Right renal cortex interstitium (tissue), 3 donors: ENCODE measurements around the gene PAPOLB. TPM values are rescaled to one million over a fixed set of nuclear protein-coding genes. Genes with fewer than 3 reads are reported as not detected.

Source experiments
- DNase-seq, 3 donors: peaks; one replicate each; pipeline ENCODE4 v3.0.0-alpha.2; 2013; ENCODE audit warnings: low read depth in 3 of 3, low spot score in 2 of 3
- polyA plus RNA-seq, 3 donors: library from polyadenylated mRNA; unstranded; fragments of 120-200 nt; gene quantifications; one replicate each; pipeline ENCODE4 v1.2.1, GENCODE V29; 2013; ENCODE audit not compliant: insufficient read length in 3 of 3

PAPOLB gene
- polyA plus RNA-seq, 3 donors: 0.06 to 0.11 (median 0.07) TPM

DNA sequence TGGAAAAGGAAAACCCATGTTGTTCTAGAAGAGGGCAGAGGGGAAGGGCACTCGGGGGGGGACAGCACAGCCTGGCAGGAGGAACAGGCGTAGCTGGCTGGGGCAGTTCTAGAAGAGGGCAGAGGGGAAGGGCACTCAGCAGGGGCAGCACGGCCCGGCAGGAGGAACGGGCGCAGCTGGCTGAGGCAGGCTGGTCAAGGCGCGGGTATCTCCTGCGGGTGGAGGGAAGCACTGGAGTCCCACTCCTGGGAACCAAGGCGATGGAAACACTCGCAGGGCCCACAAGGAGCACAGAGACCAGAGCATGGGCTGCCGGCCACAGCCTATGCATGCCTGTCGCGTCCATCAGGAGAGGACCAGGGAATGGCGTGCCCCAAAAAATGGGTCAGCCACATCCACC is 36.7 kb downstream of the PAPOLB start:
- no peak for DNase-seq

DNA sequence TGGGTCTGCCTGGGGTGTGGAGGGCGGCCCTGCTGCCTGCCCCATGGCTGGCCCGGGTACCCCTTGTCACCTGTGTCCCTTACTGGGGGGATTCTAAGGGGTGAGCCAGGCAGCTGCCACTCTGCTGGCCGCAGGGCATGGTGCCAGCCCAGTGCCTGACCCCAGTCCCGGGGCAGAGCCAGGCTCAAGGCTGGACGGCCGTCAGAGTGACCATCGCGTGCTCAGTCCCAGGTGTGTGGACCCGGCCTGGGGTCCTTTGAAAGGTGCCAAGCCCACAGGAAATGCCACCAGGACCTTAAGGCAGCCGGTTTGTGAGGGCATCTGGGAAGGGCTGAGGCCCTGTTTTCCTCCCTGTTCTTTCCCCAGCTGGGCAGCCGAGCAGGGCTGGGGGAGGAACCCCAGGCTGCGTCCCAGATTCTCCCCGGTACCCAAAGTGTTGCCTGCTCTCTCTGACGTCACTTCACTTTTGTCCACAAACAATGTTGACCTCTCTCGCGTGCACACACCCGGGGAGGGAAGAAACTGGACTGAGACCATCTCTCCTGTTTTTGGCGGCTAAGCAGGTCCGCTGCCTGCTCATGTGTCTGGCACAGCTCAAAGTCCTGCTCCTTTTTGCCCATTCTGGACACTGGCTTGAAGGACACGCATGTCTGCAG is 37.6 kb downstream of the PAPOLB start:
- DNase-seq: no peak

DNA sequence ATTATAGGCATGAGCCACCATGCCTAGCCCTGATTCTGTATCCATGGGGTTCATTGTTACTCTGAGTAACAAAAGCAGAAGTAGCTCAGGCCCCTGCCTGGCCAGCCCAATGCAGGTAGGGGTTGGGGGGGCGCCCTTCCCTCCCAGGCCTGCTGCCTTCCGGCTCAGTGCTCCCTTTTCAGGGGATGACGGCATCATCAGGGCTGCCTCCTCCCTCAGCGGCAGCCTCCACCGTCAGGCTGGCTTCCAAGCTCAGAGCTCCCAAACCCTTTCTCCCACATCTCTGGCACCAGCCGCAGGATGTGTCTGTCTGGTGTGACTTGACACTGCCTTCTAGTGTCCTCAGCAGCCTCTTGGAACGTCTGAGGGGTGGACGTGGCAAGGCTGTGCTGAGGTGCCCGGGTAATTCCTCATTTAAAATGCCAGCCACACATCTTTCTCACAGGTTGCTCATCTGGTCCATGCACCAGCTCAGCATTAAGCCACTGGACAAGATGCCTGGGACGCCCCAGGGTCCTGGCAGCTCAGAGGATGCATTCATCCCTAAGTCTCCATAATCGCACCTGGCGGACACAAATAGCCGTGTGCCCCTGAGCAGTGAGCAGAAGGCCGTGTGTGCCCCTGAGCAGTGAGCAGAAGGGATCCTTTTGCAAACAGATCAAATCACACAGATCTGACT is 38.2 kb downstream of the PAPOLB start:
- no peak for DNase-seq

DNA sequence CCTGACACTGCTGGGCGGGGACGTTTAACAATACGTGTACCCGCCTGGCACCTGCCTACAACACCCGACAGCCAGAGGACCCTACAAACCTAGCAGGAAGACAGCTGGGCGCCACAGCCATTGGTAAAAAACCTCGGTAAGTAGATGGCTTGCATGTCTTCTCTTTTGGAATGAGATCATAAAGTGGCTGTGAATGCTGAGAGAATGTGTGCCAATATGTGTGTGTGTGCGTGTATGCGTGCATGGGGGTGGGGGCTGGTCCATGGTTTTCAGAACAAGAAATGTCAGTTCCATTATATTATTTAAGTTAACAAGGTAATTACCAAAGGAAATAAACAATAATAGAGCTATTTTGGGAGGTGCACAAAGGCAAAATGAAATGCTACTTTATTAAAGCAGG is 39.2 kb downstream of the PAPOLB start:
- no peak for DNase-seq

DNA sequence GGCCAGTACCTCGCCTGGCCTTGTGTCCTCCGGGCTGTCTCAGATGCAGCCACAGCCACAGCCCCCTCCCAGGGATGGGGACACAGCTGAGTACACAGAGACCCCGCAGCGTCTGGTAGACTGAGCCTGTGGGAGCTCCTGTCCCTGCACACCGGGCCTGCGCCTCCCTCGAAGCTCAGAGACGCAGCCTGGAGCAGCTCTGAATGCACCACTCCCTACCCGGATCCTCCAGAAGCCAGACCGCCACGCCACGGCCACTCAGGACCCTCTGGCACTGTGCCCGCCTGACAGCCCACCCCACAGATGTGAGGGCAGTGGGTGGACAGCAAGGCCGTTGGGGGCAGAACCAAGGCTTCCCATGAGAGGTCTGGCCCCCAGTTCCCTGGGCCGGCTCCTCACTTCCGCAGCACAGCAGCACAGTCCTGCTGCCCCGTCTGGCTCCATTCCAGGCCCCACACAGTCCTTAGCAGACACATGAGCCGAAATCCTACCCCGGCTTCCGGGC is 40.8 kb downstream of the PAPOLB start:
- no peak for DNase-seq

DNA sequence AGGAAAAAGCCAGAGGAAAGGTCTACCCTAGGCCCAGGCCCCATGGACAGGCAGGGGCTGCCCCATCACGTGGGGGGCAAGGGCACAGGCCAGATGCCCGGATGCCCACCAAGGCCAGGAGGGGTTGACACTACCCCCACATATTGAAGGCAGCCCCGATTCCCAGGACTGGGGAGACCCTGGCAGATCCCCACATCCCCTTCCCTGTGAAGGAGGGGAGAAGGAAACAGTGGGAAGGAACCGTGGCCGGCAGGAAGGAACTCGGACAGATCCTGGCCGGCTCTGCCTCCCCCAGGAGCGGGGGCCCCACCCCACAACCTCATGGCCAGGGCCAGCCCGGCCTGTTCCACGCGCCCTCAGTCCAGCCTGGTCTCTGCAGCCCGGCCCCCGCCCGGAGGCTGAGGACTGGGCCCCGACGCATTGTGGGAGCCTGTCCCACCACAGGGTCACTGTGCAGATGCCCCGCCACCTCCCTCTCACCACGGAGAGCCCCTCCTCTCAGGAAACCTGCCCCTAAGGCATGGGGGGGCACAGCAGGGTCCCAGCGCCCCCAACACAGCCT is 41.3 kb downstream of the PAPOLB start:
- no peak for DNase-seq

DNA sequence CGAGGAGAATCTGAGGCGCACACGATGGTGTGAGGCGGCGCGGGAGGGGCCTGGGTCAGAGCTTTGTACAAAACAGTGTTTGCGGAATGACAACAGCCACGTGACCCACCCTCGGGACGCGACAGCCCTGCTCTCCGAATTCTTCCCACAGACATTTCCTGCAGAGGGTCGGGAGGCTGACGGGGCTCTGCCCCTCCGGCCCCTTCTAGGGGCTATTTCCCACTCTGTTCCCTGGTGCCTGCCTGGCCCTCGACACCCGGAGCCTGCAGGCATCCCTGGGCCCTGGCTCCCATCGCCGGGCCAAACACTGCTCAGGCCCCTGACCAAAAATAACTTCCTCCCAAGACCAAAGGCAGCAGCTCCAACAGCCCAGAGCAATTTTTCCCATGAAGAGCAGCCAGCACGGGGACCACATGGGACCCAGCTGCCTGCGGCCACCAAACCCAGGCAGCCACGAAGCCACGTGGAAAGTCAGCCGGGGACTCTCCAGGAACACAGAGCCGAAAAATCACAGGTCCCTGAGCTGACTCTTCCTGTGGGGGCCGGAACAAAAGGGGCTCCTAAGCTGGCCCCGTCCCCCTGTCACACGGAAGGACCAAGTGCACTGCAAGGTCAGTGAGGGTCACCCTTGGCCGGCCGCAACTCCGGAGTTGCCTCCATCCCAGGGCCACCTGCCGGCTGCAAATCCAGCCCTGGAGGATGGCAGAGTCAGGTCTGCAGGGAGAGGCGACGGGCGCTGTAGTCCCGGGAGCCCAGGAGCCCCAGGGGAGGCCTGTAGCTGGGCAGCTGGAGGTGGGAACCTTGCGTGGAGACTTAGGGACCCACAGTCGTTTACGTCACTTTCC is 42.0 kb downstream of the PAPOLB start:
- no peak for DNase-seq

DNA sequence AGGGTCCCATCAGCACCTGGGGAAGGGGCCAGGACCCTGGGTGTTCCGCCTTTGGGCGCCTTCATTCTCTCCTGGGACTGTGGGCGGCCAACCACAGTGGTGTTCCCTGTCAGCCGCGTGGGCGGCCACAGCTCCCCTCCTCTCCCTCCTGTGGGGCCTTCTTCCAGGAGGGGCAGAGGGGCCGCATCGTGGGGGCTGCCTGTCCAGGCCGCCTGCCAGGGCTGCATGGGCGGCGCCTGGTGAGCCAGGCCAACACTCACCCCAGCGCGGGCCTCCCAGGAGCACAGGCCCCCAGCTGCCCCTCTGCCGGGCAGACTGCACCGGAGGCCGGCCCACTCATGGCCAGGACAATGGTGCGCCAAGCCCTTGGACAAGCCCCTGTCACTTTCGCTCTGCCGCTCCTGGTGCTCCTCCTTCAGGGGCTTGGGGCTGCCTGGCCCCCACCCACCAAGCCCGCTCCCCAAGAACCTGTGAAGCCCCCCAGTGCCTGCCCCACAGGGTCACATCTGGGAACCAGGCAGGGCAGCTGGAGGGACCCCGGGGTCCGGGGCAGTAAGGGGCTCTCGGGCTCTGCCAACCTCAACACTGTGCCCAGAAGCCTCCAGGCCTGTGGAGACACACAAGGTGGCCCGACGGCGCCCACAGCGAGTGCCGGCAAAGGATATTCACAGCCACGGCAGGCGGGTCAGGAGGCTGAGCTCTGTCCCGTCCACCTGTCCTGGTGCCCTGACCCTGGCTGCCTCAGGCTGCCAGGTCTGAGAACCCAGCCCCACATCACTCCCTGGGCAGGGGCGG is 43.6 kb downstream of the PAPOLB start:
- DNase-seq: no peak

DNA sequence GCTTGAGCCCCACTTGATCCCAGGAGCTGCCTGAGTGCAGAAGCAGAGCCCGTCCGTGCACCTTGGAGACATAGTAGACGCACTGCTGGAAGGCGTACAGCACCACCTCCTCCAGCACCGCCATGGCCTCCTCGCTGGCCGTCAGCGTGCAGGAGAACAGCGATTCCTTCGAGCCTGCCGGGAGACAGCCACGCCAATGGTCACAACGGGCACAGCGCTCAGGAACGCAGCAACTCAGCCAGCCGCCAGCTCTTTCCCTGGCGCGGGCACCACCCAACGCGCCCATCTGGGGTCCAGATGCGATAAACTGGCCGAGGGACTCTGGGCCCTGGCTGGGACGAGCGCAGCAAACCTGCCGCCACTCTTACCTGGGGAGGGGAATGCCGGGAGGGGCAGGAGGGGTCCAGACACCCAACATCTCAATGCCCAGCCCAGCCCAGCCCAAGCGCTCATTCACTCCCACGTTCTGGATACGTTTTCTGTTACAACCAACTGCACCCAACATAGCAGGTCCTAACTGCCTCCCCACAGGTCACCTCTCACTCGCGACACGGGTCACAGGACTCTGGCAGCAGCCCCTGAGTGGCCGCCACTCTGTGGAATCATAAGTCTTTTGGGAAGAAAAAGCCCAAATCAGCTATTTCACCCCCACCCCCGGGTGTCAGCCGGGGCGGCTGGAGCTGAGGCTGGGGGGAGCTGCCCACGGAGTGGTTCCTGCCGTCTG is 44.5 kb downstream of the PAPOLB start:
- DNase-seq: no peak

DNA sequence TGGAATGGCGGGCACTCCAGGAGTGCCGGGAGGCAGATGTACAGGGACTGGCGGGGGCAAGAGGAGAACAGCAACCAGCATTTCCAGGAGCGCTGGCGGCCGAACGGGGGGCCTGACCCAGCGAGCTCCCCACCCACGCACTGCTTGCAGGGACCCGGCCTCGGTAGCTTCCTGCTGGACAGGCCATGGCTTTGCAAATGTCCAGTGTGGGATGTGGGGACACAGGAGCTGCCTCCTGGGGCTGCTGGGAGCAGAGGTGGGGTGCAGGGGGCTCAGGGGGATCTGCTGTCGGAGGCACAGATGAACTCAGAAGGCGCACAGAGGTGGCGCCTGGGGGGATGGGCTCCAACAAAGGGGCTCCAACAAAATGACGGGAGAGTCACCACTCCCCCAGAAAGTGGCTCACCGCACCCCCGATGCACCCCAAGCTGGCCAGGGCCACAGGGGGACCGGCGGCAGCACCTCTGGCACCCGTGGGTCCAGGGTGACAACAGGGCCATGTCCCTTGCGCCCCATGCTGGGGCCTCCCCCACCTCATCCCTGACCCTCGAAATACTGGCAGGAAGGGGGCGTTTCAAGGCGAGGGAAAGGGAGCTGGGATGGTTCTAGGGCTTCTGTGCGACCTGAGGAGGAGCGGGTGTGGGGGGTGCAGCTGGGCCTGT is 45.3 kb downstream of the PAPOLB start:
- DNase-seq: no peak

DNA sequence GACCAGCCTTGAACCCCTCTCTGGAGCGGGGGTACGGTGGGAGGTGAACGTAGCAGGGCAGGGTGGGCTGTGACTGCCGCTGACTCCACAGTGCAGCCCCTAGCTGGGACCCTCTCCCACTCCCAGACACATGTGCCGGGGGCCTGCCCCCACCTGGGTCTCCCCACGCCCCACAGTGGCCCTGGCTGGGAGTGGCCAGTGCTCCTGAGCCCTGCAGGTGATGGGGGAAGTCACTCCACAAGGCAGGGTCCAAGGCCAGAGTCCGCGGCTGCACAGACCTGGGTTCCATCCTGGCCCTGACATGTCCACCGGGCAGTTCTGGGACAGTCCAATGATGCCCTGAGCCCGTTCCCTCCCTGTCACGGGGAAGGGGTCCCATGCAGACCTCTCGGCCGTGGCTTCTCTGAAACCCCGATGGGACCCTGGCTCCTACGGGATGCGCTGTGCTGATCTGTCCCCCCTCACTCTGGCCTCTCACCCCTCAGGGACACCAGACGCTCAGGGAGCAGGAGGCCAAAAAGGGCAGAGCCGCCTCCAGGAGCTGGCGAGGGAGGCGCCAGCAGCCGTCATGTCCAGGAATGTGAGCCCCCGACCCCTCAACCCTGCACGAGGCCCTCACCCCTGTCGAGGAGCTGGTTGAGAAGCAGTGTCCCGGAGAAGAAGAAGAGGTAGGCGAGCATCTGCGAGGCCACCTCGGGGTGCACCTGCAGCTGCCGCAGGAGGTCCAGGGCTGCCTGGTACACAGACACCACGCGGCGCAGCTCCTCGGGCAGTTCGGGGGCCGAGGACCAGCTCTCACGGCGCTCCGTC is 46.0 kb downstream of the PAPOLB start:
- DNase-seq: no peak

DNA sequence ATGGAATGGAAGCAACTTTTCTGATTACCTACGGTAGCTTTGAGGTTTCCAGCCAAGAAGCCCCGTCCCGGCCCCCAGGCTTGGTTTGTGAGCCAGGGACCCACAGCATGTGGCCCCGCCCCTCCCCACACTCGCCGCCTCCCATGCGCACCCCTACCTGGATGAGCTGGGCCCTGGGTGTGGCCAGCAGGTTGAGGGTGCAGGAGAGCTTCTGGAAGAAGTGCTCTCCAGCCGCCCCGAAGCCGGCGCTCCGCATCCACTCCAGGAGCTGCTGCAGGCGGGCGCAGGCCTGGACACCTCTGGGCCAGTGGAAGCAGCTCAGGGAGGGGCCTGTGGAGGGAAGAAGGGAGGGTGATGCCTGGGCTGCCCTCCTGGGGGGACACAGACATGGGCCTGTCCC is 46.7 kb downstream of the PAPOLB start:
- DNase-seq: no peak

DNA sequence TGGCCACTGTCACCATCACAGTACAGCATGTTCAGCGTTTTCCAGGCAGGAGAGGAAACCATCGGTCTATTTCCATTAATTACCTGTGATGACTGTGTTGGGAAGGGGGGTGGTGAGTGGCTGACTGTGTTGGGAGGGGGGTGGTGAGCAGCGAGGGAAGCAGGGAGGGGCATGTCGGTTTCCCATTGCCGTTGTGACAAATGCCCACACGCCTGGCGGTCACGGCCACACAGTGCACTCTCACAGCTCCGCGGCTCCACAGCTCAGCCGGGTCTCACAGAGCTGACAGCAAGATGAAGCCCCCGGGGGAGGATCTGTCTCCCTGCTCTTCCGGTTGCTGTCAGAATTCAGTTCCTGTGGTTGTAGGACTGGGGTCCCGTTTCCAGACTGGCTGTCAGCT is 47.4 kb downstream of the PAPOLB start:
- DNase-seq: no peak

DNA sequence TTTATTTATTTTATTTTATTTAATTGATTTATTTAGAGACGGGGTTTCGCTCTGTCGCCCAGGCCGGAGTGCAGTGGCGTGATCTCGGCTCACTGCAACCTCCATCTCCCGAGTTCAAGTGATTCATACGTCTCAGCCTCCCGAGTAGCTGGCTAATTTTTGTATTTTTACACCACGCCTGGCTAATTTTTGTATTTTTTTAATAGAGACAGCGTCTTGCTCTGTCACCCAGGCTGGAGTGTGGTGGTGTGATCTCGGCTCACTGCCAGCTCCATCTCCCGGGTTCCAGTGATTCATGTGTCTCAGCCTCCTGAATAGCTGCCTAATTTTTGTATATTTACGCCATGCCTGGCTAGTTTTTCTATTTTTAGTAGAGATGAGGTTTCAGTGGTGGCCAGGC is 52.2 kb downstream of the PAPOLB start:
- DNase-seq: no peak

DNA sequence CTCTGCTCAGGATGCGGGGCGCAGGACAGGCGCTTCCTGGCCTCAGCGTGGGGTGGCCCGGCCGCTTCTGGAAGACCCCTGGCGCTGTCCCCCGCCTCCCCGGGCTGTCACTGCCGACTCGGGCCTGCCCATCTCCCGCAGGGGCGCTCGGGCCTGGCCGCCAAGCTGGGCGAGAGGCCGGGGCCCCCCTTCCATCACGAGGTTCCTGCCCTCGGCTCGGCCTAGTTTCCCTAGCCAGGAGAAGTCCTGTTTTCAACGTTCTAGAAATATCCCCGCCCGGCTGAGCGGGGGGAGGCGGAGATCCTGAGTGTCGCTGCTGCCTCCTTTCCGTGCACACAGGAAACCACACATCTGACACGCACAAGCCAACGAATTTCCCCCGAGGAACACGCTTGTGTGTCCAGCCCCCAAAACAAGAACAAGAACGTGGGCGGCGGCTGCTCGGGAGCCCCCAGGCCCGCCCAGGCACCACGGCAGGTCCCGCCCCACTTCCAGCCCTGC is 52.7 kb downstream of the PAPOLB start:
- DNase-seq: no peak

DNA sequence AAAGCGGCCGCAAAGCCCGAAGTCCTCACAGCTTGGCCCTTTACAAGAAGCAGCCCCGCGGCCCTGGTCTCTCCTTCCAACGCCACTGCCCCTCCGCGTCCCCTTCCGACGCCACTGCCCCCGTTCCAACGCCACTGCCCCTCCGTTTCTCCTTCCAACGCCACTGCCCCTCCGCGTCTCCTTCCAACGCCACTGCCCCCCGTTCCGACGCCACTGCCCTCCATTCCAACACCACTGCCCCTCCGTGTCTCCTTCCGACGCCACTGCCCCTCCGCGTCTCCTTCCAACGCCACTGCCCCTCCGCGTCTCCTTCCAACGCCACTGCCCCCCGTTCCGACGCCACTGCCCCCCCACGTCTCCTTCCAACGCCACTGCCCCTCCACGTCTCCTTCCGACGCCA is 53.3 kb downstream of the PAPOLB start:
- no peak for DNase-seq

DNA sequence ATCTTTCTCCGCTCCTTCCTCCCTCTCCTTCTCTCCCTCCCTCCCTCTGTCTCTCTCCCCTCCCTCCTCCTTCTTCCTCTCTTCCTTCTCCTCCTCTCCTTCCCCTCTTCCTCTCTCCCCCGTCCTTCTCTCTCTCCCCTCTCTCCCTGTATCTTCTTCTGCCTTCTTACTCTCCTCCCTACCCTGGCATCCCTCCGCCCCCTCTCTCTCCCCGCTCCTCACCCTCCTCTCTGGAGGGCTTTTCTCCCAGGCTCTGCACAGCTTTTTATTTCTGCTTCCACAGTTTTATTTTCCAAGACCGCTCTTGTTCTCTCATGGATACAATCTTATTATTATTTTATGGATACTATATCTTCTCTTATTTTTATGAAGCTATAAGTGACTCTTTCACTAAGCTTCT is 53.8 kb downstream of the PAPOLB start:
- no peak for DNase-seq
